ENCODE results near the gene MT1HL1.

The MT1HL1 gene

GRCh38 chr1:237042526-237042891, 38.3 kb upstream of the MT1HL1 start:
- TF ChIP-seq, protein P1, sequence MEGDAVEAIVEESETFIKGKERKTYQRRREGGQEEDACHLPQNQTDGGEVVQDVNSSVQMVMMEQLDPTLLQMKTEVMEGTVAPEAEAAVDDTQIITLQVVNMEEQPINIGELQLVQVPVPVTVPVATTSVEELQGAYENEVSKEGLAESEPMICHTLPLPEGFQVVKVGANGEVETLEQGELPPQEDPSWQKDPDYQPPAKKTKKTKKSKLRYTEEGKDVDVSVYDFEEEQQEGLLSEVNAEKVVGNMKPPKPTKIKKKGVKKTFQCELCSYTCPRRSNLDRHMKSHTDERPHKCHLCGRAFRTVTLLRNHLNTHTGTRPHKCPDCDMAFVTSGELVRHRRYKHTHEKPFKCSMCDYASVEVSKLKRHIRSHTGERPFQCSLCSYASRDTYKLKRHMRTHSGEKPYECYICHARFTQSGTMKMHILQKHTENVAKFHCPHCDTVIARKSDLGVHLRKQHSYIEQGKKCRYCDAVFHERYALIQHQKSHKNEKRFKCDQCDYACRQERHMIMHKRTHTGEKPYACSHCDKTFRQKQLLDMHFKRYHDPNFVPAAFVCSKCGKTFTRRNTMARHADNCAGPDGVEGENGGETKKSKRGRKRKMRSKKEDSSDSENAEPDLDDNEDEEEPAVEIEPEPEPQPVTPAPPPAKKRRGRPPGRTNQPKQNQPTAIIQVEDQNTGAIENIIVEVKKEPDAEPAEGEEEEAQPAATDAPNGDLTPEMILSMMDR (IDR thresholded peaks at IDR 0.05) = no peak

- TF ChIP-seq, protein P1 (IDR thresholded peaks at IDR 0.05) = no peak
Observed at GRCh38 chr1:237041795-237042525, 37.7 kb upstream of the MT1HL1 start, which contains the start of gene RYR2. RYR2 (plus strand) TSS chr1:237042184; CDS start chr1:237042522, 338 bp downstream.

DNA sequence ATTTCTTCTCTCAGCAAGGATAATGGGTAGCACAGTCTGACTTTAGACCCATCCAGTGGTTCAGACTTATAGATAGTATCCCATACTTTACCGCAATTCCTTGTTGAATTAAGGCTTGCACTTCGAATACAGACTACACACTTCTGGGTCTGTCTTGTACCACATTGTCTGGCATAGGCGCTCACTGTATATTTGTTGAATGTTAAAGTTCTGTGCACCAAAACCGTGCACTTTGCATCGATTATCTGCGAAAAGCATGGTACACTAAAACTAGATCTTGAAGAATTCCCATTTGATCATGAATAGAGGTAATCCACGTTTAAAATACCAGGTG, 37.2 kb upstream of the MT1HL1 start:
- TF ChIP-seq, protein P1 (IDR thresholded peaks at IDR 0.05) = no peak

GRCh38 chr1:237040823-237041222, 36.6 kb upstream of the MT1HL1 start:
- TF ChIP-seq, protein P1 (IDR thresholded peaks at IDR 0.05) = no peak

DNA sequence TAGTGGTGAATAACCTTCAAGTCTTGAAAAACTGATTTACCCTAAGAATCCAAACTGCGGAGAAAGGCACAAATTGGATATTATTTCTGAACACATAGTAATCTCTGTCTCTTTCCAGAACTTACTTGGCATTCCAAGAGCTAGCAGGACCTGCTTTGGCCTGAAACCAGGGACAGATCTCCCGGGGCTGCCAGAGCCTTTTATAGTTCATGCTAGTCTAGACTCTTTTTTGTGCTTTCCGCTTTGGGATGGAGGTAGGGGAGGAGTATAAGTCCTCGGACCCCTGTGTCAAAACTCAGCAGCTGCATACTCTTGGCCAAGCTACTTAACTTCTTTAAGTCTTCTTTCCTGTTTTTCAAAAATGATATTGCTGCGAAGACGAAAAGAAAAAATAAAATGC, 34.0 kb upstream of the MT1HL1 start:
- TF ChIP-seq, protein P1 (IDR thresholded peaks at IDR 0.05) = no peak

DNA sequence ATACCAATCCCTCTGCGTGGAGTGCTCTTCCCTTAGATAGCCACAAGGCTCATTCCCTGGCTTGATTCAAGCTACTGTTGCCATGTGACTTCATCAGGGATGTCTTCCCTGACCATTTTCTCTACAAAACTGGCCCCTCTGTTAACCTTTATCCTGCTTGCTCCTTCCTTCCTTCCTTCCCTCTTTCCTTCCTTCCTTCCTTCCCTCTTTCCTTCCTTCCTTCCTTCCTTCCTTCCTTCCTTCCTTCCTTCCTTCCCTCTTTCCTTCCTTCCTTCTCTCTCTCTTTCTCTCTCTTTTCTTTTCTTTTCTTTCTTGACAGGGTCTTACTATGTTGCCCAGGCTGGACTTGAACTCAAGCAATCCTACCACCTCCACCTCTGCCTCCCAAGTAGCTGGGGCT, 31.5 kb upstream of the MT1HL1 start:
- TF ChIP-seq, protein P1 (IDR thresholded peaks at IDR 0.05) = no peak

DNA sequence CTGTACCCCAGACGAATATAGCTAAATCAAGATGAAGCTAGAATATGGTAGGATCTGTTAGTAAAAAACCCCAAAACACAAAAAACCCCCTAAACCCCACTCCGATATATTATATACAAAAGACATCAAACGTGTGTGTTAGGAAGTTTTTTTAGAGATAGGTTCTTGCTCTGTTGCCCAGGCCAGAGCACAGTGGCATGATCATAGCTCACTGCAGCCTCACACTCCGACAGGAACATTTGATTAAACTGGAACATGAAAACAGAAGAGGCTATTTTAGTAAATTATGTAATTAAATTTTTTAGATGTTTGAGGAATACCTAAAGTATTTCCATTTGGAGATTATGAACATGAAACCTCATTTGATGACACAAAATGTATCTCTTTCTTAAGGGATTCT, 29.6 kb upstream of the MT1HL1 start:
- TF ChIP-seq, protein P1 (IDR thresholded peaks at IDR 0.05) = no peak

DNA sequence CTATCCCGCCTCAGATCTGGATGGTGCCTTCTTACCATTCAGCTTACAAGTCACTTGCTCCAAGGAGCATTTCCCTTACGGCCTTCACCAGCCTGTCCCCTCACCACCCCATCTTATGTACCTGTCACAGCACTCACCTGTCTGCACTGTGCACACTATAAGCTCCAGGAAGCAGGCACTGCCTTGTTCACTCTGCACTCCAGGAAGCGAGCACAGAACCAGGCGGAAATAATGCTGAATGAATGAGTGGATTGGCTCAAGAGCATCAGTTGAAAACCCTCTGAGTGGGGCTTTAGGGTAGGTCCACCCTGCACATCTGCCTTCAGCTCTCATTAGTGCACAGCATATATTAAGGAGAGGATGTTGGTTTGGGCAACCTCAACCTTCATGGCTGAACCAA, 28.8 kb upstream of the MT1HL1 start:
- TF ChIP-seq, protein P1 (IDR thresholded peaks at IDR 0.05) = no peak
